Hematopoietic multipotent progenitor cell treated with erythropoietin and hydrocortisone succinate and interleukin-3 and kit ligand, for 8 days (in vitro differentiated cells): ENCODE measurements around the gene GSTT2B.
"Not testable (repeated sequence)": the region's sequence is repeated elsewhere in the genome, so short reads cannot be mapped to it uniquely, and the experiment has no call there.

ENCODE experiments used
- DNase-seq: peaks from one replicate; pipeline ENCODE4 v3.0.0-alpha.2; 2015

GSTT2B gene, protein sequence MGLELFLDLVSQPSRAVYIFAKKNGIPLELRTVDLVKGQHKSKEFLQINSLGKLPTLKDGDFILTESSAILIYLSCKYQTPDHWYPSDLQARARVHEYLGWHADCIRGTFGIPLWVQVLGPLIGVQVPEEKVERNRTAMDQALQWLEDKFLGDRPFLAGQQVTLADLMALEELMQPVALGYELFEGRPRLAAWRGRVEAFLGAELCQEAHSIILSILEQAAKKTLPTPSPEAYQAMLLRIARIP

DNA sequence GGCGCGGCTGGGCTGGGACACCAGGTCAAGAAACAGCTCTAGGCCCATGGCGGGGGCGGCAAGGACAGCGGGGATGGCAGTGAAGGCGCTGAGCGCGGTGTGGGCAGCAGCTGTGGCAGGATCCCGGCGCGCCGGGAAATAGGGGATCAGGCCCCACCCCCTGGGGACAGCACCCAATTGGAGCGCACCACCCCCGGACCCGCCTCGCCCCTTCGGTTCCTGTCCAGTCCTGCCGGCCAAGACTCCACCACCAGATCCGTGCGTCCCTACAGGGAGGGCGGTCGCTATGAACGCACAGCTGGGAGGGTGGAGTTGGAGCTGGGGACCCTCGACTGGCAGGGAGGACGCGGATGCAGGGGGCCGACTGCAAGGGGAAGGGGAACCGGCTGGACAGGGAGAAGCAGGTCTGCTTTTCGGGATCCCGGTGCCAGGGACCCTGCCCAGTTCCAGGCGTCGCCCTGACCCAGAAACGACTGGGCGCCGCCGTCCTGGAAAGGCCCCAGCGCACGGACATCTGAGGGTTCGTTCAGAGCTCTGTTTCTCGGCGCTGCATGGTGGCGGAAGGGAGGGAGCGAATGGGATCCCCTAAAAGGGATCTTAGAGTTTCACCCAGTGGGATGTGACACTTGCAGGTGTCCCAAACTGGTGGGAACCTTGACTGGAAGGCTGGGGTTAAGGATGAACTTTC is at the start of gene GSTT2B:
GSTT2B (minus strand) TSS at position 112 of the 688 bp plus-strand sequence; CDS start at position 48, 64 bp downstream.
- DNase-seq = not testable (repeated sequence)

DNA sequence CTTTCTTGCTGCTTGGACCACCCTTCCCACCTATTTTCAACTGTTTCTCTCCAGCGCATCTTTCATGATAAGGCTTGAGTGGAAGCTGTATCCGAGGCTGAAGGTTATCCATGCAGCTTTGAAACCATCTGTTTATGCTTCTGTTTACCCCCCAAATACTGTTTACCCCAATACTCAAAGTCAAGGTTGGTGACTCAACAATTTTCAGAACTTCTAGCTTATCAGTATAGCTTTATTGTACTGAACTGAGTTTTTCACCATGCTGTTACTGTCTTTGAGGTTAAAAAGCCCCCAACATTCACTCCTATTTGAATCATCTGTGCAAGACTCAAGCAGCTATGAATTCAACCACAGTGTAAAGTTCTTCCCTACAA is 49.0 kb upstream of the GSTT2B start:
- peak; percentile 36 for DNase-seq

DNA sequence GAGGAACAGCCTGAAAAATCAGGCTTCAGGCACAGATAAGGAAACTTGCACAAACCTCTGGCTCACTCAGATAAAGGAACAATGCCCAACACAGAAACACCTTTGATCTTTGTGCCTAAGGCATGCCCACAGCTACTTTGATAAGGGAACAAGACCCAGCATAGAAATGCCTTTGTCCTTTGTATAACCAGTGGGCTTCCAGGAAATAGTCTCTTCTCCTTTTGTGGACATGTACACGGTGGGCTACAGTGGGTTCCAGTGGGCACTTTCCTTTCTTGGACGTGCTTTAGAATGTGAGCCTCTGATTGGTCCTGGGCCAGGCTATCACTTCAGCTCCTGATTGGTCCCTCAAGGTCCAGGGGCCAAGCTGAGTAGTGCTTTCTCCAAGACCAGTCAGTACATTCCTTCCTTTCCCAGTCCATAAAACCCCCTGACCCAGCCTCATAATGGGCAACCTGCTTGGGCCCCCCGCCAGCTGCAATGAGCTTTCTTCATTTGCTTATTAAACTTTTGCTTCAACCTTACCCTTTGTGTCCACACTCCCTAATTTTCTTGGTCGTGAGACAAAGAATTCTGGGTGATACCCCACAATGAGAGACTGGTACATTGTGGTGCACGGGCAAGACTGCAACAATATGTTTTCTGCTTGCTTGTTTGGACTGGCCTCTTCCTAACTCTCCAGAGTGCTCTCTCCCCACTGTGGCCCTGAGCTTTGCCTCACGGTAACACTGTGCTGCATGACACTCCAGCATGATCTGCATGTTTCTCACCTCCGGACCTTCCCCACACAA is 48.4 kb upstream of the GSTT2B start:
- DNase-seq = peak; percentile 91

DNA sequence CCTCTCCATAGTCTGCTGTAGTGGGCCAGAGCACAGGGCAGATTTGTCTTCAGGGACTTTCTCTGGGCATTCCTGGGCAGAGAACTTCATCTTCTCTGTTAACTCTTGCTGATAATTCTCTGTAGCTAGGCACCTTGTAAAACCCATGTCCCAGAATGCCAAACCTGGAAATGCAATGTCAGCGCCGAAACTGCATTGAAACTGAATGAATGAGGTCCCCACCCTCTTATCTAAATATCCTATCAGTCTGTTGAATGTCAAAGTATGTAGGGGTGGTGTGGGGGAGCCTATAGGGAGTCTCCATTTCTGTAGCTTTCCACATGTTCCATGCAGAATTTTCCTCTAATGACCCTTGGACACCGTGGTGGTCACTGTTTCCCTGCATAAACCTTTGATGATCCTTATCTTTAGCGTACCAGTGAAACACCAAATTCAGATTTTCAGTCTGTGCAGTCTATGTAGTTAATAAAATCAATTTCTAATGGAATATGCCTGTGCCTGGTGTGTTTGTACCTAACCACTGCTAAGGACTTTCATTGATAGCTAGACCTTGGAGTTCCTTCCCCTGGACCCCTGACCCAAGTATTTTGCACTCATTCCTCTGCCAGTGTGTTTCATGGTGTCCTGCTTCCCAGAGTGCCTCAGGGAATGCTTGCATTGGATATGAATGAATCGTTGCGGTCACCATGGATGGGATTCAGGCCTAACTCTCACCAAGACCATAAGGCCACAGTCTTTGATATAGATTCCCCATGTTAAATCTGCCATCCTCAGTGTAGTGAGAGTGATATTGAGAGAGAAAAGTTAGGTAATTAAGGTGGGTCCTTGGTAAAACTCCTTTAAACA is 47.6 kb upstream of the GSTT2B start:
- DNase-seq = no peak

DNA sequence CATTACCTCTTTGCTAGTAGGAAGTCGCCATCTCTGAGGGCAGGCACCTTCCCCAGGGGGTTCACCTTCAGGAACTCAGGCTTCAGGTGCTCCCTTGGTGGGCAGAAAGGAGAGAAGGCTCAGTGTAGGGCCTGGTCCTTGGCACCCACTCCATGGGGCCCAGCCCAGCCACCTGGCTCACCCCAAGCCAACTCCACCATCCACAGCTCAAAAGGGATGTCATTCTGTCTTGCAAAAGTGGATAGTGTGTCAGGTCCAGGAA is 47.0 kb upstream of the GSTT2B start:
- no peak for DNase-seq

DNA sequence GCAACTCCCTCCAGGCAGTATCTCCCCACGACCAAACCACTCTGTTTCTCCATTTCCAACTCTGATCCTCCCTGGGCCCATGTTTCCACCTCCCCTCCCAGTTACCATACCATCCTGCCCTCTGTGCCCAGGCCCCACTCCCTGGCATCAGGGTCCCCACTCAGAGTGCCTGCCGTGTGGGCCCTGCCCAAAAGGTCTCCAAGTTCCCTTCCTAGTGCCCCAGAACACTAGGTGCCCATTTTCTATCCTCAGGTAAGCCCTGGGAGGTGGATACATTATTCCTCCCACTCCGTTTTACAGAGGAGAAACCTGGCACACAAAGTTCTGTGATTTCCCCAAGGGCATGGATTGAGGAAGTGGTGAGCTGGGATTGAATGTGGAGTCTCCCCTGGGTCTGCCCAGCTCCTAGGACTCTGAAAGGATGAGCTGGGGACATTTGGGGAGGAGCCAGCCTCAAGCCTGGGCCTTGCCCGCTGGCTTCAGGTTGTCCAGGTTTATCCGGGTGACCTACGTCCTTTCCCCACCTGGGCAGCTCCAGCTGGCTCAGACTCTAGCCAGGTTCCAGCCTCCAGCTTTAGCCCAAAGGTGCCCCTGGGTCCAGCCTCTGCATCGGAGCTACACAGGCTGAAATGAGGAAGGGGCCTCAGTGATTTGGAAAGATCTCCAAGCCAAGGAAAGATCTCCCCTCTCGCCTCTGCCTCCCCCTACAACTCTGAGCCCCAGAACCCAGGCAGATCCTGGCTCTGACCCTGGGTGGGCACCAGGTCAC is 46.4 kb upstream of the GSTT2B start:
- no peak for DNase-seq

DNA sequence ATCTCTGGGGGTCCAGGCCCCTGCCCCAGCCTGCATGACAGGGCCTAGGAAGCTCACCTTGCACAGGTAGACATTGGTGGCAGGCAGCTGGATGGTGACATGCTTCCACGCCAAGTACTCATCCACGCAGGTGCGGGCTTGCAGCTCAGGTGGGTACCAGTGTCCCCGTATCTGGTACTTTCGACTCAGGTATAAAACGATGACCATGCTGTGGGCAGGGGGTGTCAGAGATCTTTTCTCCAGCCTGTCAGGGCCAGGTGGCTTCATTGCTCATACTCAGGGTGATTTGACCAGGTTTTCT is 45.9 kb upstream of the GSTT2B start:
- no peak for DNase-seq

DNA sequence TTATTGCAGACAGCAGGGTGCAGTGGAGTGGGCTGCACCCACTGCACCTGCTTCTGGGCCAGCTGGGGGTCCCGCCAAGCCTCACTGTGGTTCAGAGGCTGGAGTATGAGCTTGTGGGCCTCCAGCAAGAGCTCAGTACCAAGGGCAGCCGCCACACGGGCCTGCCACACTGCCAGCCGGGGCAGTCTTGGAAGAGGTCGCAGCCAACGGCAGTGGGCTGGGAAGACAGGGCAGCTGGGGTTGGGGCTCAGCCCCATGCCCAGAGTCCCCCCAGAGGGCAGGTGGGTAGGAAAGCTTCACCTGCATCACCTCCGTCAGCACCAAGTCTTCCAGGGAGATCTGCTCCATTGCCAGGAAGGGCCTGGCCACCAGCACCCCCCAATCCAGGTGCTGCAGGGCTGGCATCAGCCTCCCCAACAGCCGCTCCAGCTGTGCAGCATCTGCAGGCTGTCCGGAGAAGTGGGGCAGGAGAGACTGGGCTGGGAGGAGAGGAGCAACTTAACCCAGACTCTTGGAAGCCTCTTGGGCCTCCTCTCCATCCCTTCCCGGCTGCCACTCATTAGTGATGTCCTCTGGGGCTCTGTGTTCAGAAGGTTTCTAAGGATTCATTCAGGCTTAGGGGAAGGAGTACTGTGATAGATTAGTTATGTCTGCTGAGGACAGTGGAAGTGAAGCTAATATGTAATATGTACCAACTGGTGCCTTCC is 45.4 kb upstream of the GSTT2B start:
- DNase-seq = no peak

DNA sequence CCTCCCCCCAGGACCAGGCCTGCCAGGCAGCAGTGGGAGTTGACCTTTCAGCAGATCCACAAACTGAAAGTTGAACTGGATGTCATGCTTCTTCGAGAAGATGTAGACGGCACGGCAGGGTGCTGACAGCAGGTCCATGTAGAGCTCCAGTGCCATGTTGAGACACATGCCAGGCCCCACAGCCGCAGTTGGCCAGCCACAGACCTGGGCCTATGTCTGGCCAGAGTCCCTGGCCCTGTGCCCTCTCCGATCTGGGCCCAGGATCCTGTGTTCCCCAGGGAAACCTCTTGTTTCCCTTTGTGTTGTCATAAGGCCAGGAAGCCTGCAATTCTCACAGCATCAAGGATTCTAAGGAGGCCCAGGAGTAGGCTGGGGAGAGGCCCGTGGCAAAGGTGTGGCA is 44.2 kb upstream of the GSTT2B start, which contains the start of gene GSTT4:
GSTT4 (minus strand) TSS at position 253 of the 400 bp plus-strand sequence; CDS start at position 156, 97 bp downstream.
- no peak for DNase-seq

DNA sequence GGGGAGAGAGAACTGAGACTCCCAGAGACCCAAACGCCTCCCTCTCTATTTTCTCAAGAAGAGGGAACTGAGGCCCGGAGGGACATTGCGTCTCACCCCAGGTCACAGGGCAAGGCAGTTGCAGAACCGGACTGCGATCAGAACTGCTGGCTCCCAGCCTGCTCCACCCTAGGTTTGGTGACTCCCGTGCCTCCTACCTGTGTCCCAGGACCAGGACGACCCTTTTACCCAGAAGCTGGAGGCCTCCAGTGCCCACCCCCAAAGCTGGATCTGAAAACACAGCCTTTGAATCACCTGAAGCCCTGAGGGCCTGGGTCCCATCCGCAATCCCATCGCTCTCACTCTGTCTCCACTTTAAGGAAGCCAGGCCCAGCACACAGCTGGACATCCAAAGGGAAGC is 42.9 kb upstream of the GSTT2B start:
- DNase-seq = no peak

DNA sequence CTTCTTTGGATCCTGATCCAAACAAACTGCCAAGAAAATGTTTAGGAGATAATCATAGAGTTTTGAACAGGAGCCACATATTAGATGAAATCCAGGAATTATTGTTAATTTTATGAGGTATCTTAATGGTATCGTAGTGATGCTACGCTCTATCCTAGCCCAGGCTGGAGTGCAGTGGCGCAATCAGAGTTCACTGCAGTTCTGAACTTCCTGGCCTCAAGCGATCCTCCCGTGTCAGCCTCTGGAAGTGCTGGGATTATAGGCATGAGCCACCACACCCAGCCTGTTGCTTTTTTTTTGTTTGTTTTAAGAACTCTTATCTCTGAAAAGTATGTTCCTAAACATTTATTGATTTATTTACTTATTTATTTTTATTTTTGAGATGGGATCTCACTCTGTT is 41.9 kb upstream of the GSTT2B start:
- DNase-seq = no peak

DNA sequence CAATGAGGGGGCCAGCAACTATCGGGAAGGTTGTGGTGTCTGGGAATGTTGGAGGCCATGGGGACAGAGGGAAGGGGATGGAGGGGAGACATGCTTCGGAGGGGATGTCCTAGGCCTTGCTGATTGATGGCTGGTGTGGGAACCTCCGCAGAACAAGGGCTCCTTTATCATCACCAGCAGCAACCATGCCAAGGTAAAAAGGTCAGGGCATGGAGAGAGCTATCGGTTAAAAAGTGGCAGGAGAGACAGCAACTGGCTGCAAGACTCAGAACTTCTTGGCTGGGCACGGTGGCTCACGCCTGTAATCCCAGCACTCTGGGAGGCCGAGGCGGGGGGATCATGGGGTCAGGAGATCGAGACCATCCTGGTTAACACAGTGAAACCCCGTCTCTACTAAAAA is 41.3 kb upstream of the GSTT2B start:
- no peak for DNase-seq

DNA sequence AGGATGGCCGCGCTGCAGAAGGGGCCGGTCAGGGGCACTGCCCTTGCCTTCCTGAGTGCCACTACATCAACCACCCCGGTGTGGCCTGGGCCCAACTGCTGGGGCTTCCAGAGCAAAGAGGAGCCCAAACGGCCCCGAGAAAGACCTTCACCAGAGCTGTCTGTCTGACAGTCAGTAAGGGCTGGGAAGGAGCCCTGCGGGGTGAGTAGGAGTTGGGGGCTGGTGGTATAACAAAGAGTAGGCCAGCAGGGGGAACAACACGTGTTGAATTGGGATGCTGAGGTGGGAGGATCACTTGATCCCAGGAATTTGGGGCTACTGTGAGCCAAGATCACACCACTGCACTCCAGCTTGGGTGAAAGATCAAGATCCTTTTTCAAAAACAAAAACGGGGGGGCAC is 40.3 kb upstream of the GSTT2B start:
- no peak for DNase-seq

DNA sequence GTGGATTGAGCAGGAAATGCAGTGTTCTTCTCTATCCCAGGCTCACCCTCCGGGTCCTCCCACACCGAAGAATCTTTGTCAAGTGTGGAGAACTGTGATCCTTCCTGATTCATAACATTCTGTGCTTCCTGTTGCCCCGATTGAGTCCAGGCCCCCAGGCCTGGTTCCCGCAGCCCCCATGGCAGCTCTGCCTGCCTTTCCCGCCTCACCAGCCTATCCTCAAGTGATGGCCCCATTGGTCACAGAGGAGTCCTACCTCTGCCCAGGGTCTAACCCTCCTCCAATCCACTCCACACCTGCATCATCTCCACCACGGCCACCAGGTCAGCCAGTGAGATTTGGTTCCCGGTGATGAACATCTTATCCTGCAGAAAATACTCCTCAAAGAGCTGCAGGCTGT is 38.8 kb upstream of the GSTT2B start:
- not testable (repeated sequence) for DNase-seq

DNA sequence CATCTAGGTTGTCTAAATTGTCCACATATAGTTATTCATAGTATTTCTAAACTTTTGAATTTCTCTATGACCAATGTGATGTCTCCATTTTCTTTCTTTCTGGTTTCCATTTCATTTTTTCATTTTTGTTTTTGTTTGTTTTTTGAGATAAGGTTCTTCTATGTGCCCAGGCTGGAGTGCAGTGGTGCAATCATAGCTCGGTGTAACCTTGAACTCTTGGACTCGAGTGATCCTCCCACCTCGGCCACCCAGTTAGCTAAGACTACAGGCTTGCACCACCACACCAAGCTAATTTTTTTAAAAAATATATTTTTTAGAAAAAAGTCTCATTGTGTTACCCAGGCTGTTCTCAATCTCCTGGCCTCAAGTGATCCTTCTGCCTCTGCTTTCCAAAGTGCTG is 36.1 kb upstream of the GSTT2B start:
- DNase-seq = no peak

DNA sequence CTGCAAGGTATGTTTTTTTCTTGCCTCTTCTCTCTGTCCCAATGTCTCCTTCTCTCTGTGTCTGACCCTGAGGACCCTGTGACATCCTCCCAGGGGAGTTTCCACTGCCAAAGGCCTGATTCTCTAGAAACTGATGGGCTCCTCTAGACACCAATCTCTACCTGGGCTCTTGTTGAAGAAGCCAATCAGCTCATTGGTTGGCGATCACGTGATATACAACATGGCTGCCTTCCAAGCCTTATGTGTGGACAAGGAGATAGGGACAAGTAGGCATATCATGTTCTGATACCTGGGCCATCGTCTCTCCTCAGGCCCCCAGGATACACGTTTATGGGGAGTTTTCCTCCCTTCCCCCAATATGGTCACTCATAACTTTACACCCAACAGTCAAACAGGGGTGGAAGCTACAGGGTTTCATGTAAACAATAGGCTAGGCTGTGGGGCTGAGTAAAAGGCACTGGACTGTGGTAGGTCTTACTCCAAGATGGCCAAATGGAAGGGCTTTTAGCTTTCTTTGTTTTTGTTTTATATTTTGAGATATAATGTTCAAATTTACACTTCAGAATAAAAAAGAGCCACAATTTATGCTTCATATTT is 32.7 kb upstream of the GSTT2B start:
- DNase-seq = peak; percentile 82

DNA sequence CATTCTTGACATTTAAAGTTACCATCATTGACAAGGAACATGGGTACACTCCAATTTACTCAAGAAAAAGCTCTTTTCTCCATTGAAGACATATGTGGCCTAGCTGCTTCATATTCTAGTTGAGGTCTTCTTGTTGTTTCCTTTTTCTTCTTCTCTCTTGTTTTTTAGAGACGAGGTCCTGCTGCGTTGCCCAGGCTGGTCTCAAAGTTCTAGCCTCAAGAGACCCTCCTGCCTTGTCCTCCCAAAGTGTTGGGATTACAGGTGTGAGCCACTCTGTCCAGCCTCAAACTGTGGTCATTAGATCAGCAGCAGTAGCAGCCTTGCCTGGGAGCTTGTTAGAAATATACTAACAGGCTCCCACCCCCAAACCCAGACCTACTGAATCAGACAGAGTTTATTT is 32.1 kb upstream of the GSTT2B start:
- DNase-seq = not testable (repeated sequence)

DNA sequence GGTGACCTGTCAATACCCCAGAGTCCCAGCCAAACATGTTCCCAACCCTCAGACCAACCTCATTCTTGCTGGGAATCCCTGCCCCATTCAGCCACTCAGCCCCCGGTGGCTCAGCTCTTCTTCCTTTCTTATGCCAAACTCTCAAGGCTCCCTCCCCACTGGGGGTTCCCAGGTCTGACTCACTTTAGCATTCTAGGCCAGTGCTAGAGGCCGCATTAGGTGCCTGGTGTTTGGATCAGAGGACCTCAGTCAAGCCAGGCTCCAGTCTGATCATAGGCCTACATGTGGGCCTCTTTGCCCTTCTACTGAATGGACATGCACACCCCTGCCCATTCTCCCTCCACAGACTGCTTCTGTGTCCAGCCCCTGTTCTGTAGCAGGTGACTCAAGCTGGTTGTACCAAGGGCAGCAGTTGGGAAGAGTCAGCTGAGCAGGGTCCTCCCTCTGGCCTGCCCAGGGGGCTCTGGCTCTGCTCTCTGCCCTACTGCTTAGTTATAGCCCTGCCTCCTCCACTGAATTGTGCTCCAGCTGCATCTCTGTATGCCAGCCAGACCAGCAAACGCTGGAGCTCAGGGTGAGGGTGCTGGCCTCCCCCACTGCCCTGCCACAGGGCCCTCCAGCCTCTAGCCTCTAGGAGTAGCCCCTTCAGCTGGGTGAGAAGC is 28.7 kb upstream of the GSTT2B start:
- DNase-seq = not testable (repeated sequence)

DNA sequence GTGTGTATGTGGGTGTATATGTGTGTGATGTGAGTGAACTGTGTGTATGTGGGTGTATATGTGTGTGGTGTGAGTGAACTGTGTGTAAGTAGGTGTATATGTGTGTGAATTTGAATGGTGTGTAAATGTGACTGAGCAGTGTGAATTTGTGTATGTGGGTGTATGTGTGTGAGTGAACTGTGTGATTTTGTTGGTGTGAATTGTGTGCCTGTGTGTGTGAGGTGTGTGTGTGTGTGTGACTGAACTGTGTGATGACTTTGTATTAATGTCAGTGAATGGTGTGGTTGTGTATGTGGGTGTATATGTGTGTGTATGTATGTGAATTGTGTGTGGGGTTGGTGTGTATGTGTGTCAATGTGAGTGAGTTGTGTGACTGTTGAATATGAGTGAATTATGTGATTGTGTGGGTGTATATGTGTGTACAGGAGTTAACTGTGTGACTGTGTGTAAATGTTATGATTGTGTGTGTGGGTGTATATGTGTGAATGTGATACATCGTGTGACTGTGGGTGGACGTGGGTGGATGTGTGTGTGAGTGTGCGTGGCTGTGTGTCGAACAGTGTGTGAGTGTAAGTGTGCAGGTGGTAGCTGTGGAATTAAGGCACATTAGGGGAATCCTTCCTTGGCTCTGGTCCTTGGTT is 25.7 kb upstream of the GSTT2B start:
- DNase-seq = not testable (repeated sequence)

DNA sequence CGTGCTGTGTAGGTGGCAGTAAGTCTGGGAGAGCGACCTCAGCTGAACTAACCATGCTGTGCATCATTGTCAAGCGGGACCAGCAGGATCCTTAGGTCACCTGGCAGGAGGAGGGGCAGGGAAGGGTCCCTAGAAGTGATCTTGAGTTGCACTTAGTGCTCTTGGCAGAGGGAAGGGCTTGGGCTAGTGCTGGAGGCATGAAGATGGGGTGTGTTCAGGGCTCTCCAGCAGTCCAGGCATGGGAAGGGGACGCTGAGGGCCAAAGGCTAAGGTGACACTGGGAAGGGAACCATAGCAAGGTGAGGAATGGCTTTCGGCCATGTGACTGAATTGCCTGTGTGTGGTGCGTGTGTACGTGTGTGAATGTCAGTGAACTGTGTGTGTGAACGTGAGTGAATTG is 25.1 kb upstream of the GSTT2B start:
- DNase-seq = not testable (repeated sequence)
